HG02870 (cell line): ENCODE measurements around the gene MUL1.
"Not testable (repeated sequence)": the region's sequence is repeated elsewhere in the genome, so short reads cannot be mapped to it uniquely, and the experiment has no call there.

ENCODE experiments used
- ATAC-seq: cut with Tn5 transposase; IDR thresholded peaks from one replicate; pipeline ENCODE4 v1.9.1; 2021; ENCODE audit warnings: mild to moderate bottlenecking, moderate library complexity; ENCODE audit not compliant: unreplicated experiment

Gene MUL1

DNA sequence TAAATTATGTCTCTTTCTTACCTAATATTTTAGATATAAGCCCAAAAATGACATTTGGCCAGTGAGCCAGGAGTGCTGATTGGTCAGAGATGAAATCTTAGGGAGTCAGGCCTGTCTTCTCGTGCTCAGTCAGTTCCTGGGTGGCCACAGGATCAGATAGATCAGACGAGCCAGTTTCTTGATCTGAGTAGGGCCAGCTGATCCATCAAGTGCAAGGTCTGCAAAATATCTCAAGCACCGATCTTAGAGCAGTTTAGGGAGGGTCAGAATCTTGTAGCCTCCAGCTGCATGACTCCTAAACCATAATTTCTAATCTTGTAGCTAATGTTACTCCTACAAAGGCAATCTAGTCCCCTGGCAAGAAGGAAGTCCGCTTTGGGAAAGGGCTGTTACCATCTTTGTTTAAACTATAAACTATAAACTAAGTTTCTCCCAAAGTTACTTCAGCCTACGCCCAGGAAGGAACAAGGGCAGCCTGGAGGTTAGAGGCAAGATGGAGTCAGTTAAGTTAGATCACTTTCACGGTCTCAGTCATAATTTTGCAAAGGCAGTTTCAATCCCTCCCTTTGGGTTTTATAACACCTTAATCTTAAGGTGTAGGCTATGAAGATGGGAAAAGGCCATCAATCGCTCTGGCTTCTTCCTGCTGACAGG, 11.8 kb upstream of the MUL1 start:
- ATAC-seq = not testable (repeated sequence)

DNA sequence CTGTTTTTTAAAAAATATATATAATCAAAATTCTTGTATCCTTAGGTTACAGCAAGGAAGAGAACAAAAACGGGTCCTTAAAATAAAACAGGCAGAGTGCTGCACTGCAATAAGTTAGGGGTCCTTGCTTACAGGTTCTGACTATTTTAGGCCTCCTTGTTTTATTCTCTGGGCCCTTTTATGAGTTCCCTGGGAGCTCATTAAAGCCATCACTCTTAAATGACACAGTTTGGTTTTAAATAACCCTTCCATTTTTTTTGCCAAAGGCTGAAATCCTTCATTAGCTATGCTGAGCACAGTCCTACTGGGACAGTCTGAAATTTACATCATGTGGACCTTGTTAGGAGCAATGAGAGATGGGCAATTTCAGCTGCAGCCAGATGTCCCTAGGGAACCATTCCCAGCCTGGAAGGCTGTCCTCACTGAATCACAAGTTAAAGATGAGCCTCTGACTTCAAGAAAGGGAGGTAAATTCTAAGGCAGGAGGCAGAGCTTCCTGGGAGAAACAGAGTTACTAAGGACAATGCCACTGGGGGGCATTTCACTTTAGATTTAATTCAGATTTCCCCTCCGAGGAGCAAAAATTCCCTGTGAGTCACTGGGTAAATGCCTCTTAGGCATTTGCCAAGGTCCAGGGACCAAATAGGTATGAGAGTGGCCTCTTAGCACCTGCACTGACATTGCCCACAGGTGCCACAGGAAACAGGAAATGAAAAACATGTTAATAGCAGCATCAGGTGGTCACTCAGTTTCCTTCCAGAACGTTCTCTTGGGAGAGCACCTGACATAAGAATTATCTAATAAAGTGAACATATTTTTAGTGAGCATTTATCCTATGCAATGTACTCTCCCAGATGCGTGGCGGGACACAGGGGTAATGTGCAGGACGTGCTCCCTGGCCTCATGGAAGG, 3.8 kb upstream of the MUL1 start:
- ATAC-seq = no peak

DNA sequence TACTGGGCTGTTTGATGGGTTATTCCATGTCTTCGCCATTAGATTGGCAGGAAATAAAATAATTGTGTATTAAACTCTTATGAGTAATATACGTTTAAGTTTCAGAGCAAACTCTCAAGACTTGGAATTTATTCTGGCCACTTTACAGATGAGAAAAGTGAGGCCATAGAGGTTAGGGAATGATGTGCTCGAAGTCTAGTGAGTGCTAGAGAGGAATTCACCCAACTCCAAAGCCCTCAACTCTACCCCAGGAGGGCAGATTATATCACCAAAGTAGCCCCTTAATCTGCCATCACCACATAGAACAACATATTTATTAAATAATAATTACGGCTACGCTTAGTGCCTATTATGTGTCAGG, 440 bp upstream of the MUL1 start:
- ATAC-seq = no peak

DNA sequence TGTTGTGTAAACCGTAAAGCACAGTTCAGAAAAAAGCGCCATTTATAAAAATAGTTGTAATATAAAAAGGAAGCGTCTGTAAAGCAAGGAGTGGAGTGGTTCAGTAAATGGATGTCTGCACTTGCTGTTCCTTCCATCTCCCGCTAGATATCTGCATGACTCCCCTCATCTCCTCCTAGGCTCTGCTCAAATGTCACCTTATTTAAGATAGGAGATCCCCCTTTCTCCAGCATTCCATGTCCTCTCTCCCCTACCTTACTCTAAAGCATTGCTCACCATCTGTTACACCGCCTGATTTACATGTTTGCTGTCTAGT, 745 bp downstream of the MUL1 start:
- no peak for ATAC-seq

DNA sequence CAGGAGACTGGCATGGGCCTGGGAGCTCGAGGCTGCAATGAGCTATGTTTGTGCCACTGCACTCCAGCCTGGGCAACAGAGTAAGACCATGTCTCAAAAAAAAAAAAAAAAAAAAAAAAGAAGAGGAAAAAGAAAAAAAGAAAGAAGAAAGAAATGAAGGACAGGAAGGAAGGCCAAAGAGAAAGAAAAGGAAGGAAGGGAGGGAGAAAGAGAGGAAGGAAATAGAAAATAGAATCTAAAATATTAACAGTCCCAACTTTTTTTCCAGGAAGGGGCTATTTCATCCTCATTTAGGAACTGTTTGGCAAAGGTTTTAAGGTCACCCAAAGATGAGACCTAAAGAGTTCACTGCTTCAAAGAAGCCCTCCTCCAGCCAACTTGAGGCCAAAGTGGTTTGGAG, 2.5 kb downstream of the MUL1 start:
- no peak for ATAC-seq

DNA sequence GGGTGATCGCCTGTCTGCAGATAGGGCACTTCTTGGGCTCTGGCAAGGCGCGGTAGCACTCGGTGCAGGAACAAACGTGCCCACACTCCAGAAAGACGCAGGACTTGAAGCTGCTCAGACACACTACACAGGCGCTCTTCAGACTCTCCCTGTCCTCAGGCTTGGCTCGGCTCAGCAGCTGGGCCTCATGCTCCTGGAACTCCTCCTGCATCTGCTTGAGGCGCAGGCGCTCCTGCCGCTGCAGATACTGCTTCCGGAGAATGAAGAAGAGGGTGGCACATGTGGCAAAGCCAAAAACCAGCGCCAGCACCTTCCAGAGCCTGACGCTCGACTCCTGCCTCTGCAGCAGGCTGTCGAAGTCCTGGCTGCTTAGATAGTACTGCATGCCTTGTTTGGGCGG, 7.2 kb downstream of the MUL1 start:
- no peak for ATAC-seq

DNA sequence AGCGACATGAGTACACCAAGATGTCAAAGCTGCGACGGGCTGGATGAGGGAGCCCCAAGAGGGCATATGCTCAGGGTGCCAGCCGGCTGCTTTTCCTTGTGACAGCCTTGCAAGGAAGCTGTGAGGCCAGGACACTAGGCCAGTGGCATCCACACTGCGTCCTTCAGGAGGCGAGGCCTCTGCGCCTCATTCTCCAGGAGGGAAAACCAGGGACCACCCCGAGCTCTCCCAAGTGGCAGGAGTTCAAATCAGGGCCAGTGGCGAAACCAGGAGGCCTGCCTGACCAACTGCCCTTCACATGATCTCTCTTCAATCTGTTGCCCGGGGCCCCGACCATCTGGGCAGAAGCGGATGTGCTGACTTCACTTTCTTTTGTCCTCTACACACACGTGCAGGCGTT, 8.2 kb downstream of the MUL1 start:
- no peak for ATAC-seq

DNA sequence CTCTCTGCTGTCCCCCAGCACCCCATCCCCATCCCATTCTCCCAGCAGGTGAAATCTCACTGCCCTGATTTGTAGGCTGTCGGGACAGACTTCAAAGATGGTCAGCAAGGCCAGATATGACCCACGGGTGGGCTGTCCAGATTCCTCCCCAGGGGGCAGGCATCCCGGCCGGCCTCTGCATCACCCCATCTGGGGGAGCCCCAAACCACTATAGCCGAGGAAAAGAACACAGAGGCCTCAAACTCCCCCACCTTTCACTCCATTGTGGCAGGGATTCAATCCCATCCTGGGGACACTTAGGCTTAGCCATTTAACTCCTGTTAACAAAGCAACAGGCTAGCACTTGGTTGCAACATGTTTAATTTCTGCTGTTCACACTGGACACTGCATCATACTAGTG, 8.8 kb downstream of the MUL1 start:
- ATAC-seq = no peak

DNA sequence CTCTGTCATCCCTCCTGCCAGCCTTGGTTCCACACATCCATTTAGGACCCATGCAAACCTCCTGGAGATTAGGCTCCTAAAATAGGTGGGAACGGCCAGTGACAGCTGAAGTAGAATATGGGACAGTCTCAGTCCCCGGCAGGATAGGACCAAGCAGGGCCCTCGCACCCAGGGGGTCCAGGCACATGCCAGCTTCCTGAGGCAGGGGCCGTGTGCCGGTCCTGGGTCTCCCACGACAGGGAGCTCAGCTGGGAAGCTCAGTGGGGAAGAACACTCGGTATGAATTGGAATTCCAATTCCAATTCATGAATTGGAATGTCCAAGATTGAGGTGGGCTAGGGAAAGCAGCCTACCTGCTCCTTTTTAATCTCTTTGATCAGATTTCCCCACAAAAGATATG, 9.8 kb downstream of the MUL1 start:
- ATAC-seq = no peak

DNA sequence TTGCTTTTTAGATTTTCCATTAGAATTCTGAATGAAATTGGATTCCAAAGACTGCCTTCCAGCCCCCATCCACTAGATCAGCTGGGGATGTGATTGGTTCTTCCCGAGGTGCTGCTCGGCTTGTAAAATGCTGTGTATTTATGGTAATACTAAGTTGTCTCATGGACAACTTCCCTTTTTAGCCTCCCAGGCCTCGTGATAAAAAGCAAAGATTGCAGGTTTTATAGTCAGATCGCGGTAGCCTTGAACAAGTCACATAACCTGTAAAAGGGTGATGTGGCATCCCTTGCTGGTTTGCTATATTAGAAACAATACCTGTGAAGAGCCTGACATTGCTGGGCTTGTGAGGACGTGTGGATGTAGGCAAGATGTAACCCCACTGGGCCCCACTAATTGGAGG, 10.4 kb downstream of the MUL1 start:
- ATAC-seq = no peak

DNA sequence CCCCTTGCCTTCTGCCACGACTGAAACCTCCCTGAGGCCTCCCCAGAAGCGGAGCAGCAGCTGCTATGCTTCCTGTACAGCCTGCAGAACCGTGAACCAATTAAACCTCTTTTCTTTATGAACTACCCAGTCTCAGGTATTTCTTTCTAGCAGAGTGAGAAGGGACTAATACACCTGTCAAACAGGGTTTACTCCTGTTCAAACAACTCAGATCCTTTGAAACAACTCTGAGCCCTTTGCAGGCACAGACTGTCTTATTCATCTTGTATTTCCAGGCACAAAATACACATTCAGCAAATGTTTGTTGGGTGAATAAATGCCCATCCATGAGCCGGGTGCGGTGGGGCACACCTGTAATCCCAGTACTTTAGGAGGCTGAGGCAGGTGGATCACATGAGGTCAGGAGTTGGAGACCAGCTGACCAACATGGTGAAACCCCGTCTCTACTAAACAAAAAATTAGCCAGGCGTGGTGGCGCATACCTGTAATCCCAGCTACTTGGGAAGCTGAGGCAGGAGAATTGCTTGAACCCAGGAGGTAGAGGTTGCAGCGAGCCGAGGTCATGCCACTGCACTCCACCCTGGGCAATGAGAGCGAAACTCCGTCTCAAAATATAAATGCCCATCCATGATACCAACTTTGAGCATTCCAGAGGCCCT, 11.1 kb downstream of the MUL1 start:
- ATAC-seq = not testable (repeated sequence)

DNA sequence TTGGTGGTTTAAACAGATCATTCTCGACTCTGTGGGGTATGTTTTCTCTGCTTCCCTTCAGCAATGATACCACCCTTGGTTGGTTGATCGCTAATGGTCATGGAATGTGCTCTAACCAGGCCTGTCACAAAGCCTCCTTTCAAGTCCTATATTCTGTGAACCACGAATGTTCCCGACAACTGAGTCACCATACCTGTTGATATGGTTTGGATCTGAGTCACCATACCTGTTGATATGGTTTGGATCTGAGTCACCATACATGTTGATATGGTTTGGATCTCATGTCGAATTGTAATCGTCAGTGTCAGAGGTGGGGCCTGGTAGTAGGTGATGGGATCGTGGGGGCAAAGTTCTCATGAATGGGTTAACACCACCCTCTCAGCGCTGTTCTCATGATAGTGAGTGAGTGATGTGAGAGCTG, 11.7 kb downstream of the MUL1 start:
- no peak for ATAC-seq

DNA sequence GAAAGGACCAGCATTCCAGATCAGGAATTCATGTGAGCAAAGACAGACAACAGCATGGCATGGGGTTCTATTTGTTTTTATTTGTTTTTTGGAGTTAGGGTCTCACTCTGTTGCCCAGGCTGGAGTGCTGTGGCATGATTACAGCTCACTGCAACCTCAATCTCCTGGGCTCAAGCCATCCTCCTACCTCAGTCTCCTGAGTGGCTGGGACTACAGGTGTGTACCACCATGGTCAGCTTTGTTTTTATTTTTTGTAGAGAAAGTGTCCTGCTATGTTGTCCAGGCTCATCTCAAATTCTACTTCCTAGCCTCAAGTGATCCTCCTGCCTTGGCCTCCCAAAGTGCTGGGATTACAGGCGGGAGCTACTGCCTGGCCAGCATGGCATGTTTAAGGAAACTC, 12.3 kb downstream of the MUL1 start:
- ATAC-seq = no peak

DNA sequence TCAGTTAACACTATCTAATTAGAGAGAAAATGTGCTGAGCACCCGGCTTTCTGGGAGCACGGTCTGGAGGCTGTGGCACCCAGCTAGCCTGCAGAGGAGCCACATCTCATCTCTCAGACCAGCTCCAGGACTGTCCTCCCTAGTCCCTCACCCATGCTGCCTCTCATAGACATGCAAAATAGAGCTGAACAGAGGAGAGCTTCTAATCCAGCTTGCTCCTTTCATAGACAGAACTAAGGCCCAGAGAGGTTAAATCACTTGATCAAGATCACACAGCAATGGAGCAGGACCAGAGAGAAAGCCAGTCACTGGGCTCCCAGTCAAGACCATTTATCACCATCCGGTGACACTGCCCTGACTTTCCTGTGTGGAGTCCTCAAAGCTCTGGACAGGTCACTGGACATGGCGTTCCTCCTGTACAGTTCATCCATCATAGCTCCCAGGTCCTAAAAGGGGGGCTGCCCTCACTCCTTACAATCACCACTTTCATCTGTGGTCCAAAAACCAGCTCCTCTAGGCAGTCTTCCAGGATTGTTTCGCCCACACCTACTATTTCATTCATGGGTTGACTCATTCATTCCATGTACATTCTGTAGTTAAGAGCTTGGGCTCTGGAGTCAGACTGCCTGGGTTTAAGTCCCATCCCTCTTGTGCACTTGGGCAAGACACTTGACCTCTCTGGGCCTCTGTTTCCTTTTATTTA, 13.2 kb downstream of the MUL1 start:
- ATAC-seq = no peak

DNA sequence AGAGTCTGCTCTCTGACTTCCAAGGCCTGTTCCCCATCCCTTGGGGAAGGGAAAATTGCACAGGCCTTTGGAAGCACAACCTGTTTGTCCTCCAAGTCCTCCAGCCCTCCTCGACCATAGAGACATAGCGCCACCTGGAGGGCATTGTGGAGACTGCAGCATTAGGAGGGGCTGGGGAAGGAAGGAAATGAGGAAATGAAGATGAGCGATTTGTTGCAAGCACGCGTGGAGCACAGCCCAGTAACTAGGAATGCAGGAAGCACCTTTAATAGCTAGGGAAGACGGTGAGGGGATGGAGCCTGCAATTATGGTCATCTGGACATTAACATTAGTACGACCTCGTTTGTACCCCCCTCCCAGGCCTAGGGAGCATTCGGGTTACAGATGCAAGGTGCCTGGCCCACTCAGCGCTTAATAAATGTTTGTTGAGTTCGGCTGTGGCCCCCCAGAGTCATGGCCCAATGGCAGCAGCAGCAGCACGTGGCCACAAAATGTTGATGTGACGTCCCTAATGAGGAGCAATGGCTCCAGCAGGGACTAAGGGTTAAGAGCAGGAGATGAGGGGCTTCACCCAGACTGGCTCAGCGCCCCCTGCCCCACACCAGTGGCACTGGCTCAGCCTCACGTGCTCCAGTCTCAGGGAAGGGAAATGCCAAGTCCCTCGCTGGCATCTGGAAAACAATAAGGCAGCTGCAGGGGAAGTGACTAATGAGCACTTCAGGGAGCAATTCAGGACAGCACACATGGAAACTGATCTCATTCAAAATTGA, 13.9 kb downstream of the MUL1 start:
- no peak for ATAC-seq

DNA sequence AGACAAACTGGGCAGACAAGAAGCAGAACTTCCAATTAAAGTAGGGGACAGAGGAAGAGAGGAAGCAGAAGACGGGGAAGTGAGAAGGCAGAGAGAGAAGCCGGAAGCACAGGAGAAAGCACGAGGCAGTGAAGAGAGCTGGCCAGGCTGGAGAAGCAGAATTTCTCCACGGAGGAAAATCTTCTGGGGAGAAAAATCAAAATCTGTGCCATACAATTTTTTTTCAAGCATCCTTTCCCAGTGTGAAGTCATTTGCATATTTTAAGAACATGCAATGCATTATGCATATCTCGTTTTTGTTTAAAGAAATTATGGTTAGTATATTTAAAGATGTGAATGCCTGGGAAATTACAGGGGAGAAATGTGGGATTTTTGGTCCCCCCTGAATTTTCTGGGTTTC, 14.6 kb downstream of the MUL1 start:
- ATAC-seq = no peak

DNA sequence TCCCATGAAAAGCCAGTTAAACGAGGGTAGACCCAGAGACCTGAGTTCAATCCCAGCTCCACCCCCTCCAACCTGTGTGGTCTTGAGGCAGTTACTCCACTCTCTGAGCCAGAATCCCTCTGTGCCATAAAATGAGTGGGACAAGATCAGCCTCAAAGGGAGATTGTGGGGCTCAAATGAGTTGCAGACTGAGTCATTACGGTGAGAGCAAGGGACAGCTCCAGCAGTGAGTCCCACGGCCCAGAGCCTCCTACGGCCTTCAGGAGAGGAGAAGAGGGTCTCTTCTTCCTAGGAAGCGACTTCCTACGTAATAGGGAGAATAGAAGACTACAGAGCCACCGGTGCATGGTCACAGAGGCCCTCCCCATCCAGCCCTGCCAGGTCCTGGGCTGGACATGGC, 15.2 kb downstream of the MUL1 start:
- ATAC-seq = no peak

DNA sequence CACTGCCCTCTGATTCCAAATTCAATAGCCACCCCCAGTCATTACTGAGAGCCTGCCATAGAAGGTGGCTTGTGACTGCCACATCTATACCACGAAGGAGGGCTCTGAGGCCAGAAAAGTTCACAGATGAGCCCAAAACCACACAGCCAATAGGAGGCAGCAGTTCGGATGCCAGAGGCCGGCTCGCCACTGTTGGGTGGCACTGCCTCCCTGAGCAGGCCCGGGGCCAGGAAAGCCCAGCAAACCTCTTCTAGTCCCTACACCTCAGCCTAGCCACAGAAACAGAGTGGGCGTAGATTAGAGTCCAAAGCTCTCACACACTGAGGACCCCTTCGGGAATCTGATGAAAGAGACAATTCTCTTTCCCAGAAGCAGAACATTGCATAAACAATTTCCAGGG, 16.1 kb downstream of the MUL1 start:
- no peak for ATAC-seq

DNA sequence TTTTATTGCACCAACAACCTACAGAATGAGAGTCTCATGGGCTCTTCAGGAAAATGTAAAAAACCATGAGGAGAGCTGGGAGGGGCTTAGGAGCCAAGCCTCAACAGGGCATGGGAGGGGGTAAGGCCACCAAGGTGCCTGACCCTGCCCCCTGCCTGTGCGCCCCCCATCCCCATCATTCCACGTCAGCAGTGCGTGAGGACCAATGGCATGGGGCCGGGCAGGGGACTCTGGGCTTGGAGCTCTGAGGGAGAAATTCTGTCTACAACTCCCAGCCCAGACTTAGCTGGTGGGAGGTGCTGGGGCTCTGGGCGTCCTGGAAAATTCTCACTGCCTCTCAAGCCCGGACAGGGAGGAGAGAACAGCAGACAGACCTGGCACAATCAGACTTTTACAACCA, 16.8 kb downstream of the MUL1 start:
- no peak for ATAC-seq

DNA sequence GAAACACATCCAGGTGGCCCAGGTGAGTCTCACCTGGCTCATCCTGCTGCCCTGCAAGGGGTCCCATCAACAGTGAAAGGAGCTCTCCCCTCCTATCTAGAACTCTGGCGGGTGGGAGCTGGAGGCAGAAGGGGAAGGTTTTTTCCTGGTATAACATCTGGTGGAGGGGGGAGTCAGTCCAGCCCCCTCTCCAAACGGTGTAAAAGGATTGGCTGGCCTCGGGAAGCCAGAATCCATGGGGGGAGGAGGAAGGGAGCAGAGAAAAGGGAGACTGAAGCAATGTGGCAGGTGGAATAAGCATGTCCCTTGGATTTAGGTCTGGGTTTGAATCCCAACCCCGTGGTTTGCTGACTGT, 20.7 kb downstream of the MUL1 start:
- no peak for ATAC-seq
